COR-L47 (cell line): ENCODE measurements around the gene LSM12.

Experiments
- DNase-seq: peaks from one replicate; lab custom pipeline; 2025; lab: John Stamatoyannopoulos, UW

The LSM12 gene

DNA sequence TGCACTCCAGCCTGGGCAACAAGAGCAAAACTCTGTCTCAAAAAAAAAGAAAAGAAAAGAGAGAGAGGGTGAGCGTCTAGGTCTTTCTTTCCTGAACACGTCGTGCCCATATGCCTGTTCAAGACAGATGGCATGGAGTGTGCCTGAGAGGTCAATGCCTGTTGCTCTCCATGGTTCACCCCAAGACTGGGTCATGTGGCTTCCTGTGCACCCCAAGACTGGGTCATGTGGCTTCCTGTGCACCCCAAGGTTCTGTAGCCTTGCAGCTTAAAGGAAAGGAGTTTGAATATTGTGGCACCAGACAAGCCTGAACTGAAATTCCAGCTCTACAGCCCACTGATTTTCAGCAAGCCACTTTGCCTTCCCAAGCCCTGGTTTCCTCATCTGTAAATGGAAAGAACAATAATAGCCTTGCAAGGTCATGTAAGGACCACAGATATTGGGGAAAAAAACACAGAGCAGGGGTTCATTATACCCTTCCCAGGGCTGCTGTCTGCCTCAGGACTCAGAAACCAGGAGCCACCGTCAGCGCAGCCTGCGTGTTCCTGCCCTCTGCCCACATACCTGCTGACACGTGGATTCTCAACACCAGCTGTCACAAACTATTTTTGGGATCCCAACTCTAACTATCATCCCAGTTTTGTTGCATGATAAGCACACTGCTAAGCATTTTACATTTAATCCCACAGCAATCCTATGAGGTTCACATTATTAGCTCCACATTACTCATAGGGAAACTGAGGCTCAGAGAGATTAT, 80.1 kb downstream of the LSM12 start:
- DNase-seq = no peak

DNA sequence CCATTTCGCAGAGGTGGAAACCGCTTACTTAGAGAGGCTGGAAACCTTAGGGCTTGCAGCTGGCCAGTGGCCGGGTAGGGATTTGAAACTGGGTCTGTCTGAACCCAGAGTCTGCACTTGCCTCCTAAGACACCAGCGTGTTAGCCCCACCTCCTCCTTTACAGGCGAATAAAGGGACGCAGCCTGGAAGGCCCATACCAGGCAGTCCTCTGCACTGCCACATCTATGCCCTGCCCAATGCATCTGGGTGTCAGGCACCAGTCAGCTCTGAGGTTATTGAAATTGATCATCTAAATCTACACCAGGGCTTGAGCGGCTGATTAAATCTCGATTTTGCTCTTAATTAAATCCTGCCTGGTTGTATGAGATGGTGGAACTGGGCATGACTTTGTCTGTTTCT, 82.0 kb downstream of the LSM12 start:
- DNase-seq = no peak
